GM12892 (cell line): ENCODE measurements around the gene CBLB.

Source experiments
- DNase-seq: peaks from one replicate; pipeline ENCODE4 v3.0.0; 2011; ENCODE audit not compliant: insufficient read length
- FAIRE-seq: peaks from 2 replicates; lab custom pipeline; 2011; peaks lifted over from hg19 to GRCh38; lab: Jason Lieb, UNC
- POLR2A ChIP-seq: IDR thresholded peaks from 2 replicates; pipeline ENCODE4 v1.6.1; 2011; ENCODE audit warnings: low read depth, low read length, control low read depth
- POLR2AphosphoS5 ChIP-seq: IDR thresholded peaks from 2 replicates; pipeline ENCODE4 v1.6.1; 2011; ENCODE audit warnings: low read depth, low read length, control low read depth
- TAF1 ChIP-seq: IDR thresholded peaks from 2 replicates; pipeline ENCODE4 v1.6.1; 2011; ENCODE audit warnings: low read depth, mild to moderate bottlenecking, control low read depth, low read length, borderline replicate concordance

CBLB gene

GRCh38 chr3:105614288-105615030 lies 254.4 kb downstream of the CBLB start:
- TF ChIP-seq POLR2AphosphoS5, result no peak
- FAIRE-seq (no peak), DNase-seq (no peak)

GRCh38 chr3:105613120-105613519 lies 255.7 kb downstream of the CBLB start:
- TF ChIP-seq POLR2AphosphoS5, result no peak
- no peak for TF ChIP-seq POLR2A
- no peak for TF ChIP-seq TAF1
- FAIRE-seq (no peak), DNase-seq (no peak)

GRCh38 chr3:105611304-105612192 lies 257.3 kb downstream of the CBLB start:
- DNase-seq, result no peak
- TF ChIP-seq POLR2AphosphoS5, result no peak
- TF ChIP-seq TAF1, result no peak
- no peak for TF ChIP-seq POLR2A
- FAIRE-seq, result no peak

GRCh38 chr3:105610473-105610872 lies 258.3 kb downstream of the CBLB start:
- no peak for TF ChIP-seq TAF1
- TF ChIP-seq POLR2AphosphoS5, result no peak
- no peak for TF ChIP-seq POLR2A
- FAIRE-seq, result no peak
- no peak for DNase-seq

GRCh38 chr3:105608623-105609022 lies 260.2 kb downstream of the CBLB start:
- no peak for DNase-seq
- TF ChIP-seq TAF1, result no peak
- no peak for TF ChIP-seq POLR2A
- TF ChIP-seq POLR2AphosphoS5, result no peak
- no peak for FAIRE-seq

- peak; percentile 56 for FAIRE-seq
- TF ChIP-seq TAF1 (no peak), POLR2A (no peak), POLR2AphosphoS5 (no peak)
- no peak for DNase-seq
These were observed 262.8 kb downstream of the CBLB start for GRCh38 chr3:105606016-105606415.
